ENCODE measurements around the gene SMYD3.
"Not testable (repeated sequence)": the region's sequence is repeated elsewhere in the genome, so short reads cannot be mapped to it uniquely, and the experiment has no call there.

DNA sequence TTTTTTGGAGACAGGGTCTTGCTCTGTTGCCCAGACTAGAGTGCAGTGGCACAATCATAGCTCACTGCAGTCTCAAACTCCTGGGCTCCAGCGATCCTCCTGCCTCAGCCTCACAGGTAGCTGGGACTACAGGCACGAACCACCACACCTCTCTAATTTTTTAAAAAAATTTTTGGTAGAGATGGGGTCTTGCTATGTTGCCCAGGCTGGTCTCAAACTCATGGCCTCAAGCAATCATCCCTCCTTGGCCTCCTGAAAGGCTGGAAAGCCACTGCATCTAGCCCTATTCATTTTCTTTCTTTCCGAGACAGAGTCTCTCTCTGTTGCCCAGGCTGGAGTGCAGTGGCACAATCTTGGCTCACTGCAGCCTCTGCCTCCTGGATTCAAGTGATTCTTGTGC lies 793.1 kb downstream of the SMYD3 start:
- TF ChIP-seq, protein P1, sequence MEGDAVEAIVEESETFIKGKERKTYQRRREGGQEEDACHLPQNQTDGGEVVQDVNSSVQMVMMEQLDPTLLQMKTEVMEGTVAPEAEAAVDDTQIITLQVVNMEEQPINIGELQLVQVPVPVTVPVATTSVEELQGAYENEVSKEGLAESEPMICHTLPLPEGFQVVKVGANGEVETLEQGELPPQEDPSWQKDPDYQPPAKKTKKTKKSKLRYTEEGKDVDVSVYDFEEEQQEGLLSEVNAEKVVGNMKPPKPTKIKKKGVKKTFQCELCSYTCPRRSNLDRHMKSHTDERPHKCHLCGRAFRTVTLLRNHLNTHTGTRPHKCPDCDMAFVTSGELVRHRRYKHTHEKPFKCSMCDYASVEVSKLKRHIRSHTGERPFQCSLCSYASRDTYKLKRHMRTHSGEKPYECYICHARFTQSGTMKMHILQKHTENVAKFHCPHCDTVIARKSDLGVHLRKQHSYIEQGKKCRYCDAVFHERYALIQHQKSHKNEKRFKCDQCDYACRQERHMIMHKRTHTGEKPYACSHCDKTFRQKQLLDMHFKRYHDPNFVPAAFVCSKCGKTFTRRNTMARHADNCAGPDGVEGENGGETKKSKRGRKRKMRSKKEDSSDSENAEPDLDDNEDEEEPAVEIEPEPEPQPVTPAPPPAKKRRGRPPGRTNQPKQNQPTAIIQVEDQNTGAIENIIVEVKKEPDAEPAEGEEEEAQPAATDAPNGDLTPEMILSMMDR (conservative IDR thresholded peaks at IDR 0.05; ENCODE audit: low read length) = not testable (repeated sequence)
- not testable (repeated sequence) for TF ChIP-seq EZH2phosphoT487 (IDR thresholded peaks at IDR 0.05; ENCODE audit: borderline replicate concordance)

All from Loucy (cell line).